Ovary (tissue), 3 donors: Measurements from ENCODE around the gene CENPO.

Experiments
- CTCF ChIP-seq, 3 donors: fragments of 450-650 bp in 2 of 3; fragments of 200-600 bp in 1 of 3; IDR thresholded peaks; one replicate each; pipeline versions ENCODE4 v1.5.1 to v1.8.0; 2016 to 2022; ENCODE audit warnings: antibody characterized with exemption in 3 of 3, mild to moderate bottlenecking in 1 of 3
- EP300 ChIP-seq: sonication (generic); formaldehyde crosslinking; IDR thresholded peaks from one replicate; pipeline ENCODE4 v1.6.1; 2017; ENCODE audit warnings: antibody characterized with exemption
- donor health status: DM: no; HTN: no; CAD: no.

GRCh38 chr2:24853996-24854395 lies 60.8 kb downstream of the CENPO start:
- TF ChIP-seq CTCF (IDR thresholded peaks at IDR 0.05) (no peak), EP300 (no peak)
